Measurements from ENCODE around the gene TRIM63. TPM values are rescaled to one million over a fixed set of nuclear protein-coding genes. Genes with fewer than 3 reads are reported as not detected.

Gene TRIM63
- total RNA-seq, 1 experiment from 2014 or later, result not detected

GRCh38 chr1:26017606-26018005 lies 49.8 kb downstream of the TRIM63 start:
- Histone ChIP-seq H3K9me3 (no peaks in the 10 kb centered on the region), H3K36me3 (ENCODE audit: control insufficient read depth, insufficient read depth, low read length) (no peaks in the 10 kb centered on the region), H3K4me3 (ENCODE audit: low read depth, low read length) (no peak overlapping the region), H3K4me1 (no peaks in the 10 kb centered on the region), H3K27me3 (replicated peaks; ENCODE audit: control insufficient read depth, insufficient read depth, low read length) (no peaks in the 10 kb centered on the region)
- no peaks in the 10 kb centered on the region for H3K36me3 Mint-ChIP-seq (ENCODE audit: insufficient read depth, unreplicated experiment)
- ChIA-PET CTCF (no interaction called here), POLR2A (no interaction called here)
- H3K27me3 Mint-ChIP-seq (ENCODE audit: insufficient read depth, unreplicated experiment), result no peaks in the 10 kb centered on the region
- H3K9me3 Mint-ChIP-seq (ENCODE audit: unreplicated experiment), result no peaks in the 10 kb centered on the region
- intact Hi-C loops (cut with micrococcal nuclease; ENCODE audit: unreplicated experiment), result no loop called here
- BruUV-seq (replicated peaks), result no TSS peak
- TF ChIP-seq CTCF (IDR thresholded peaks at IDR 0.05; ENCODE audit: insufficient read depth in 1 of 2, low read depth in 1 of 2, low read length in 1 of 2, severe bottlenecking in 1 of 2, unreplicated experiment in 1 of 2), result no peak
- no peak overlapping the region for H3K27ac Mint-ChIP-seq (ENCODE audit: unreplicated experiment)
- DNase-seq, result no peak
- H3K4me3 Mint-ChIP-seq (ENCODE audit: unreplicated experiment), result no peak overlapping the region
- peaks cover 7% of the 10 kb centered on the region for H3K4me1 Mint-ChIP-seq (ENCODE audit: low read depth, unreplicated experiment)

- no peak for TF ChIP-seq CTCF (IDR thresholded peaks at IDR 0.05; ENCODE audit: insufficient read depth in 1 of 2, low read depth in 1 of 2, low read length in 1 of 2, severe bottlenecking in 1 of 2, unreplicated experiment in 1 of 2)
- H3K4me1 Mint-ChIP-seq (ENCODE audit: low read depth, unreplicated experiment), result peaks cover 7% of the 10 kb centered on the region
- H3K27me3 Mint-ChIP-seq (ENCODE audit: insufficient read depth, unreplicated experiment), result no peaks in the 10 kb centered on the region
- no TSS peak for BruUV-seq (replicated peaks)
- Histone ChIP-seq H3K36me3 (ENCODE audit: control insufficient read depth, insufficient read depth, low read length) (no peaks in the 10 kb centered on the region), H3K4me3 (ENCODE audit: low read depth, low read length) (no peak overlapping the region), H3K9me3 (no peaks in the 10 kb centered on the region), H3K27me3 (replicated peaks; ENCODE audit: control insufficient read depth, insufficient read depth, low read length) (no peaks in the 10 kb centered on the region), H3K4me1 (no peaks in the 10 kb centered on the region)
- H3K36me3 Mint-ChIP-seq (ENCODE audit: insufficient read depth, unreplicated experiment), result no peaks in the 10 kb centered on the region
- H3K27ac Mint-ChIP-seq (ENCODE audit: unreplicated experiment), result no peak overlapping the region
- ChIA-PET POLR2A (no interaction called here), CTCF (interaction anchor here (0.5 kb wide), 1 partner anchor 169 kb away, joined by 17 read pairs; no protein-coding TSS in a partner anchor)
- no peaks in the 10 kb centered on the region for H3K9me3 Mint-ChIP-seq (ENCODE audit: unreplicated experiment)
- DNase-seq, result no peak
- intact Hi-C loops (cut with micrococcal nuclease; ENCODE audit: unreplicated experiment), result no loop called here
- H3K4me3 Mint-ChIP-seq (ENCODE audit: unreplicated experiment), result no peak overlapping the region
Observed at GRCh38 chr1:26016953-26017545, 50.4 kb downstream of the TRIM63 start.

GRCh38 chr1:26016258-26016952 lies 51.0 kb downstream of the TRIM63 start:
- no peak for TF ChIP-seq CTCF (IDR thresholded peaks at IDR 0.05; ENCODE audit: insufficient read depth in 1 of 2, low read depth in 1 of 2, low read length in 1 of 2, severe bottlenecking in 1 of 2, unreplicated experiment in 1 of 2)
- Histone ChIP-seq H3K9me3 (no peaks in the 10 kb centered on the region), H3K27me3 (replicated peaks; ENCODE audit: control insufficient read depth, insufficient read depth, low read length) (no peaks in the 10 kb centered on the region), H3K4me3 (ENCODE audit: low read depth, low read length) (no peak overlapping the region), H3K36me3 (ENCODE audit: control insufficient read depth, insufficient read depth, low read length) (no peaks in the 10 kb centered on the region), H3K4me1 (no peaks in the 10 kb centered on the region)
- Mint-ChIP-seq H3K36me3 (ENCODE audit: insufficient read depth, unreplicated experiment) (no peaks in the 10 kb centered on the region), H3K27ac (ENCODE audit: unreplicated experiment) (no peak overlapping the region), H3K9me3 (ENCODE audit: unreplicated experiment) (no peaks in the 10 kb centered on the region), H3K4me1 (ENCODE audit: low read depth, unreplicated experiment) (peaks cover 2% of the 10 kb centered on the region), H3K27me3 (ENCODE audit: insufficient read depth, unreplicated experiment) (no peaks in the 10 kb centered on the region), H3K4me3 (ENCODE audit: unreplicated experiment) (no peak overlapping the region)
- POLR2A ChIA-PET, result no interaction called here
- CTCF ChIA-PET, result interaction anchor here (0.5 kb wide), 1 partner anchor 168 kb away, joined by 17 read pairs; no protein-coding TSS in a partner anchor
- intact Hi-C loops (cut with micrococcal nuclease; ENCODE audit: unreplicated experiment), result no loop called here
- DNase-seq, result no peak
- BruUV-seq (replicated peaks), result no TSS peak
